ENCODE data around the gene MBNL1. TPM values are rescaled to one million over a fixed set of nuclear protein-coding genes. Genes with fewer than 3 reads are reported as not detected.

Gene MBNL1
- total RNA-seq, 1 donor, result 465 TPM

GRCh38 chr3:152381881-152382295 is 113.2 kb downstream of the MBNL1 start:
- no peak for DNase-seq (ENCODE audit: low read depth)
- H3K4me3 ChIP-seq (ENCODE audit: low read depth, low read length), result no peak overlapping the region
- TF ChIP-seq CTCF (IDR thresholded peaks at IDR 0.05; ENCODE audit: insufficient read depth, low read length), result no peak

GRCh38 chr3:152382312-152383135 is 113.8 kb downstream of the MBNL1 start:
- TF ChIP-seq CTCF (IDR thresholded peaks at IDR 0.05; ENCODE audit: insufficient read depth, low read length), result no peak
- peak; percentile 49 for DNase-seq (ENCODE audit: low read depth)
- H3K4me3 ChIP-seq (ENCODE audit: low read depth, low read length), result peak overlapping the region; percentile 44

GRCh38 chr3:152383136-152383606 is 114.4 kb downstream of the MBNL1 start:
- no peak for TF ChIP-seq CTCF (IDR thresholded peaks at IDR 0.05; ENCODE audit: insufficient read depth, low read length)
- H3K4me3 ChIP-seq (ENCODE audit: low read depth, low read length), result no peak overlapping the region
- DNase-seq (ENCODE audit: low read depth), result no peak

- DNase-seq (ENCODE audit: low read depth), result no peak
- H3K4me3 ChIP-seq (ENCODE audit: low read depth, low read length), result no peak overlapping the region
- TF ChIP-seq CTCF (IDR thresholded peaks at IDR 0.05; ENCODE audit: insufficient read depth, low read length), result no peak
Measured at GRCh38 chr3:152384412-152384811, 115.7 kb downstream of the MBNL1 start.

GRCh38 chr3:152385761-152386160 is 117.0 kb downstream of the MBNL1 start:
- peak; percentile 42 for DNase-seq (ENCODE audit: low read depth)
- no peak for TF ChIP-seq CTCF (IDR thresholded peaks at IDR 0.05; ENCODE audit: insufficient read depth, low read length)
- H3K4me3 ChIP-seq (ENCODE audit: low read depth, low read length), result no peak overlapping the region

- DNase-seq (ENCODE audit: low read depth), result no peak
- no peak for TF ChIP-seq CTCF (IDR thresholded peaks at IDR 0.05; ENCODE audit: insufficient read depth, low read length)
- no peak overlapping the region for H3K4me3 ChIP-seq (ENCODE audit: low read depth, low read length)
Measured at GRCh38 chr3:152386208-152386607, 117.5 kb downstream of the MBNL1 start.

Measured in fibroblast of the aortic adventitia (primary cell).